Measurements from ENCODE around the gene RASA3. TPM values are rescaled to one million over a fixed set of nuclear protein-coding genes. Genes with fewer than 3 reads are reported as not detected.

Gene RASA3
- total RNA-seq, 2 donors from 2014 or later = 6.3 to 12.0 TPM

DNA sequence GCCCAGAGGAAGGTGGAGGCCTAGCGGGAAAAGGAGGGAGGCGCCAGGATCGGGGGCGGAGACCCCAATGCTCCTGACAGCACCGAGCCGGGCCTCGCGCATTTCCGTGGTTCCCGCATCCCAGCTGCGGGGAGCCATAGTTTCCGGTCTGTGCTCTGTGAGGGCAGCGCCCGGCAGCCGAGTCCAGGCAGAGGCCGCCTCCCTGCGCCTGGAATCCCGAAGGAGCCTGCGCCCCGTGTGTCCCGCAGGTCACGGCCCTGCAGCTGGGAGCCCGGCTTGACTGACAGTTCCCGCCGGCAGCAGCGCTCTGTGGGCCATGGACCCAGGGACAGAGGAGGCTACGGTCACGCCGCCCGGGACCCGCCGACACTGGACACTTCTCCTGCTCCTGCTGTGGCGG lies 84.0 kb downstream of the RASA3 start:
- Mint-ChIP-seq H3K4me1 (no peaks in the 10 kb centered on the region), H3K27ac (no peak overlapping the region), H3K4me3 (no peak overlapping the region), H3K27me3 (ENCODE audit: insufficient read depth) (no peaks in the 10 kb centered on the region), H3K9me3 (peaks cover 1% of the 10 kb centered on the region), H3K36me3 (ENCODE audit: low read depth) (peaks cover 2% of the 10 kb centered on the region)
- 90 to 93% methylated on average over 27 to 33 of the region's 33 CpGs for WGBS, 2 experiments (ENCODE audit: insufficient coverage in 1 of 2, insufficient read length in 1 of 2)
- H3K4me1 ChIP-seq (ENCODE audit: control insufficient read depth, insufficient read depth, low read length) = no peaks in the 10 kb centered on the region
- H3K9ac ChIP-seq (ENCODE audit: extremely low read depth, low read length, poor library complexity, severe bottlenecking) = no peak overlapping the region
- TF ChIP-seq, protein P1, sequence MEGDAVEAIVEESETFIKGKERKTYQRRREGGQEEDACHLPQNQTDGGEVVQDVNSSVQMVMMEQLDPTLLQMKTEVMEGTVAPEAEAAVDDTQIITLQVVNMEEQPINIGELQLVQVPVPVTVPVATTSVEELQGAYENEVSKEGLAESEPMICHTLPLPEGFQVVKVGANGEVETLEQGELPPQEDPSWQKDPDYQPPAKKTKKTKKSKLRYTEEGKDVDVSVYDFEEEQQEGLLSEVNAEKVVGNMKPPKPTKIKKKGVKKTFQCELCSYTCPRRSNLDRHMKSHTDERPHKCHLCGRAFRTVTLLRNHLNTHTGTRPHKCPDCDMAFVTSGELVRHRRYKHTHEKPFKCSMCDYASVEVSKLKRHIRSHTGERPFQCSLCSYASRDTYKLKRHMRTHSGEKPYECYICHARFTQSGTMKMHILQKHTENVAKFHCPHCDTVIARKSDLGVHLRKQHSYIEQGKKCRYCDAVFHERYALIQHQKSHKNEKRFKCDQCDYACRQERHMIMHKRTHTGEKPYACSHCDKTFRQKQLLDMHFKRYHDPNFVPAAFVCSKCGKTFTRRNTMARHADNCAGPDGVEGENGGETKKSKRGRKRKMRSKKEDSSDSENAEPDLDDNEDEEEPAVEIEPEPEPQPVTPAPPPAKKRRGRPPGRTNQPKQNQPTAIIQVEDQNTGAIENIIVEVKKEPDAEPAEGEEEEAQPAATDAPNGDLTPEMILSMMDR (conservative IDR thresholded peaks at IDR 0.05) = no peak
- DNase-seq = peak; percentile 77
- no peaks in the 10 kb centered on the region for H3K36me3 ChIP-seq (ENCODE audit: control insufficient read depth, insufficient read depth, low read length)
- no peaks in the 10 kb centered on the region for H3K9me3 ChIP-seq (ENCODE audit: control insufficient read depth, low read length)
- no peaks in the 10 kb centered on the region for H3K27me3 ChIP-seq (ENCODE audit: control insufficient read depth, insufficient read depth, low read length, poor library complexity, severe bottlenecking)
- H3K4me3 ChIP-seq (ENCODE audit: low read length) = no peak overlapping the region
- no peak overlapping the region for H3K27ac ChIP-seq (ENCODE audit: low read depth, low read length)

DNA sequence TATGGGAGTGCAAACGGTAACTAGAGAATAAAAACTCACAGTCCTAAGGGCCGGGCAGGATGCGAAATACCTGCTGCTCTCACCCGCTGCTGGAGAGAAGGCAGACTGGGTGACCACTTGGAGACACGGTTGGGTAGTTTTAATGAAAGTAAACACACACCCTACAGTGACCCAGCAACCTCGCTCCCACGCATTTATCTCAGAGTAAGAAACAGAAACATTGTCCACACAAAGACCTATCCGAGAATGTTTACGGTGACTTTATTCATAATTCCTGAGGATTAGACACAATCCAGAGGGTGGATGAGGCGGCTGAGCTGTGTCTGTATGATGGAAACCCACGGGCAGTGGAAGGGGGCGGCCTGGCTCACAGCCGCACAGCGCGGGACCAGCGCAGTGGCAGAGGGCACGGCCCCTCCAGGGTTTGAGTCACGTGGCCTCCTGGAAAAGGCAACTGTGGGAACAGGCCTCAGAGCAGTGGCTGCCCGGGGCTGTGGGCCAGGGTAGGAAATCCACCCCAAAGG lies 85.0 kb downstream of the RASA3 start:
- Mint-ChIP-seq H3K4me1 (no peaks in the 10 kb centered on the region), H3K4me3 (no peak overlapping the region), H3K36me3 (ENCODE audit: low read depth) (peaks cover 2% of the 10 kb centered on the region), H3K9me3 (peaks cover 1% of the 10 kb centered on the region), H3K27me3 (ENCODE audit: insufficient read depth) (no peaks in the 10 kb centered on the region), H3K27ac (peak overlapping the region; percentile 52)
- no peaks in the 10 kb centered on the region for H3K4me1 ChIP-seq (ENCODE audit: control insufficient read depth, insufficient read depth, low read length)
- no peak overlapping the region for H3K4me3 ChIP-seq (ENCODE audit: low read length)
- no peaks in the 10 kb centered on the region for H3K27me3 ChIP-seq (ENCODE audit: control insufficient read depth, insufficient read depth, low read length, poor library complexity, severe bottlenecking)
- H3K9me3 ChIP-seq (ENCODE audit: control insufficient read depth, low read length) = no peaks in the 10 kb centered on the region
- TF ChIP-seq, protein P1 (conservative IDR thresholded peaks at IDR 0.05) = no peak
- no peaks in the 10 kb centered on the region for H3K36me3 ChIP-seq (ENCODE audit: control insufficient read depth, insufficient read depth, low read length)
- H3K27ac ChIP-seq (ENCODE audit: low read depth, low read length) = peak overlapping the region; percentile 44
- WGBS, 2 experiments (ENCODE audit: insufficient coverage in 1 of 2, insufficient read length in 1 of 2) = 92 to 94% methylated on average over 6 to 19 of the region's 19 CpGs
- no peak for DNase-seq
- H3K9ac ChIP-seq (ENCODE audit: extremely low read depth, low read length, poor library complexity, severe bottlenecking) = no peak overlapping the region

DNA sequence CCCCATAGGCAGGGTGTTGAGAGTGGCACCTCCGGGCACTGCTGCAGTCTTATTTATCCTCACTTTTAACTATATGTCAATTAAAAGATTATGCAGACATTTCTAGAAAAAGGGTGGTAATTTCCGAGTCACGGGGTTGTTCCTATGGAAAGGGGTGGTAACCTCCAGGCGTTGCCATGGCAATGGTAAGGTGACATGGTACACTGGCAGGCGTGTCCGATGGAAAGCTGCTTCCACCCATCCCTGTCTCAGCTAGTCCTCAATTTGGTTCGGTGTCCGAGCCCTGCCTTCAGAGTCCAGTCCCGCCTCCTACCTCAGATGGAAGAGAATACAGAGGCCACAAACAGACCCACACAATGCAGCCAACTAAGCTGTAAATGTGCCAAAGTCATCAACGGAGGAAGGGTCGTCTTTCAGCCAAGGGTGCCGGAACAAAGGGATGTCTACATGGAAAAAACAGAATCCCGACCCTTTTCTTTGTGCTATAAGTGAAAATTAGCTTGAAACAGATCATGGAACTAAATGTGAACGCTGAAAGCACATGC lies 85.9 kb downstream of the RASA3 start:
- no peak overlapping the region for H3K27ac Mint-ChIP-seq
- Histone ChIP-seq H3K4me3 (ENCODE audit: low read length) (no peak overlapping the region), H3K4me1 (ENCODE audit: control insufficient read depth, insufficient read depth, low read length) (no peaks in the 10 kb centered on the region), H3K36me3 (ENCODE audit: control insufficient read depth, insufficient read depth, low read length) (no peaks in the 10 kb centered on the region), H3K27ac (ENCODE audit: low read depth, low read length) (no peak overlapping the region), H3K9ac (ENCODE audit: extremely low read depth, low read length, poor library complexity, severe bottlenecking) (no peak overlapping the region), H3K9me3 (ENCODE audit: control insufficient read depth, low read length) (no peaks in the 10 kb centered on the region), H3K27me3 (ENCODE audit: control insufficient read depth, insufficient read depth, low read length, poor library complexity, severe bottlenecking) (no peaks in the 10 kb centered on the region)
- WGBS, 2 experiments (ENCODE audit: insufficient coverage in 1 of 2, insufficient read length in 1 of 2) = 81 to 89% methylated on average over 13 of the region's 14 CpGs
- no peak overlapping the region for H3K4me3 Mint-ChIP-seq
- peaks cover 1% of the 10 kb centered on the region for H3K9me3 Mint-ChIP-seq
- no peaks in the 10 kb centered on the region for H3K4me1 Mint-ChIP-seq
- H3K36me3 Mint-ChIP-seq (ENCODE audit: low read depth) = peaks cover 2% of the 10 kb centered on the region
- DNase-seq = no peak
- TF ChIP-seq, protein P1 (conservative IDR thresholded peaks at IDR 0.05) = no peak
- no peaks in the 10 kb centered on the region for H3K27me3 Mint-ChIP-seq (ENCODE audit: insufficient read depth)
